B cell (primary cell): ENCODE data around the gene LIG3. TPM values are rescaled to one million over a fixed set of nuclear protein-coding genes. Genes with fewer than 3 reads are reported as not detected.

Experiments
- ATAC-seq: fragments of 200-7000 bp; cut with Tn5 transposase; one replicate; pipeline ENCODE4 v1.10.0; 2021; ENCODE audit warnings: low read depth, mild to moderate bottlenecking, moderate number of reproducible peaks, moderate library complexity
- CTCF ChIA-PET: fragments of 350-600 bp; sonication (Branson Sonifier 250); formaldehyde crosslinking; loops from one replicate; lab custom pipeline; 2021; ENCODE audit warnings: antibody characterized with exemption, inconsistent platforms; lab: Charles Lee
- POLR2A ChIA-PET: fragments of 350-600 bp; sonication (Branson Sonifier 250); formaldehyde crosslinking; loops from one replicate; lab custom pipeline; 2021; ENCODE audit warnings: antibody characterized with exemption; lab: Charles Lee
- DNase-seq: peaks from one replicate; pipeline ENCODE4 v3.0.0; 2013
- H2AFZ ChIP-seq: 2 replicates; pipeline ENCODE4 v1.6.1; 2012; ENCODE audit warnings: mild to moderate bottlenecking, low read depth, low read length; ENCODE audit not compliant: insufficient read depth, poor library complexity, severe bottlenecking
- H3K27ac ChIP-seq, 2 donors: 1 replicate in 1 of 2; 2 replicates in 1 of 2; pipeline ENCODE4 v1.5.1; 2012 to 2013; ENCODE audit warnings: low read length in 2 of 2, mild to moderate bottlenecking in 2 of 2, moderate library complexity in 1 of 2
- H3K27me3 ChIP-seq, 4 experiments: fragments of 200-600 bp in 1 of 4; sonication (generic) in 1 of 4; replicated peaks in 1 of 4; 1 replicate in 2 of 4; 2 replicates in 2 of 4; pipeline versions ENCODE4 v1.6.1 to v1.7.0; 2013 to 2016; ENCODE audit warnings: low read length in 3 of 4, mild to moderate bottlenecking in 2 of 4, mixed read lengths in 1 of 4, moderate library complexity in 1 of 4; ENCODE audit not compliant: insufficient read depth in 4 of 4, control insufficient read depth in 3 of 4; ENCODE audit errors: control extremely low read depth in 1 of 4
- H3K36me3 ChIP-seq, 2 experiments: replicated peaks in 1 of 2; 1 replicate in 1 of 2; 2 replicates in 1 of 2; pipeline versions ENCODE4 v1.6.1 to v1.7.1; 2013; ENCODE audit warnings: low read length in 1 of 2; ENCODE audit not compliant: insufficient read depth in 2 of 2, control insufficient read depth in 1 of 2; ENCODE audit errors: control extremely low read depth in 1 of 2, extremely low read depth in 1 of 2
- H3K4me1 ChIP-seq, 2 donors: fragments of 200-600 bp in 1 of 2; sonication (generic) in 1 of 2; 1 replicate in 1 of 2; 2 replicates in 1 of 2; pipeline versions ENCODE4 v1.5.1 to v1.6.1; 2013 to 2017; ENCODE audit warnings: low read length in 2 of 2; ENCODE audit not compliant: control insufficient read depth in 2 of 2, insufficient read depth in 2 of 2
- H3K4me2 ChIP-seq: replicated peaks from 2 replicates; pipeline ENCODE3; 2012; ENCODE audit warnings: mild to moderate bottlenecking, low read depth, low read length; ENCODE audit not compliant: poor library complexity, severe bottlenecking
- H3K4me3 ChIP-seq, 5 experiments: fragments of 200-600 bp in 1 of 5; sonication (generic) in 1 of 5; 1 replicate in 3 of 5; 2 replicates in 2 of 5; pipeline versions ENCODE4 v1.5.1 to v1.7.0; 2011 to 2016; ENCODE audit warnings: low read length in 4 of 5, mild to moderate bottlenecking in 4 of 5, low read depth in 2 of 5, control low read depth in 1 of 5, moderate library complexity in 1 of 5; ENCODE audit not compliant: insufficient read depth in 1 of 5; ENCODE audit errors: control extremely low read depth in 1 of 5, extremely low read depth in 1 of 5
- H3K79me2 ChIP-seq: fragments of 200-600 bp; sonication (generic); one replicate; pipeline ENCODE4 v1.6.0; 2016; ENCODE audit warnings: low read length; ENCODE audit not compliant: control insufficient read depth, insufficient read depth
- H3K9ac ChIP-seq: fragments of 200-600 bp; sonication (generic); 2 replicates; pipeline ENCODE4 v1.6.1; 2017; ENCODE audit warnings: mild to moderate bottlenecking, low read length, moderate library complexity
- H3K9me3 ChIP-seq, 3 donors: one replicate each; pipeline versions ENCODE4 v1.6.1 to v1.7.1; 2013; ENCODE audit warnings: low read length in 2 of 3; ENCODE audit not compliant: control insufficient read depth in 2 of 3, insufficient read depth in 1 of 3; ENCODE audit errors: control extremely low read depth in 1 of 3
- H4K20me1 ChIP-seq: 2 replicates; pipeline ENCODE4 v1.6.0; 2012; ENCODE audit warnings: mild to moderate bottlenecking, low read length; ENCODE audit not compliant: insufficient read depth, control insufficient read depth, poor library complexity, severe bottlenecking
- H3K27ac Mint-ChIP-seq: one replicate; pipeline ENCODE4 v1.8.0; 2021; ENCODE audit warnings: mixed read lengths
- H3K27me3 Mint-ChIP-seq: one replicate; pipeline ENCODE4 v1.8.0; 2021; ENCODE audit warnings: mixed read lengths
- H3K4me1 Mint-ChIP-seq: one replicate; pipeline ENCODE4 v1.8.0; 2021; ENCODE audit warnings: mixed read lengths
- H3K4me3 Mint-ChIP-seq: one replicate; pipeline ENCODE4 v1.8.0; 2021; ENCODE audit warnings: mixed read lengths
- H3K9me3 Mint-ChIP-seq: one replicate; pipeline ENCODE4 v1.8.0; 2022; ENCODE audit warnings: mixed read lengths; ENCODE audit not compliant: insufficient read depth
- CTCF ChIP-seq: fragments of 200-600 bp; IDR thresholded peaks from one replicate; pipeline ENCODE4 v1.8.0; 2022; ENCODE audit warnings: antibody characterized with exemption, mild to moderate bottlenecking
- EZH2 ChIP-seq: IDR thresholded peaks from 2 replicates; pipeline ENCODE4 v1.6.1; 2012; ENCODE audit warnings: borderline replicate concordance, low read depth, mild to moderate bottlenecking, moderate library complexity, low read length; ENCODE audit not compliant: insufficient read depth, poor library complexity, severe bottlenecking
- WGBS: methylation state at CpG from one replicate; pipeline ENCODE4 v1.1.5; 2013; ENCODE audit warnings: missing lambda C conversion rate; ENCODE audit not compliant: insufficient coverage; 5-methylcytosine and 5-hydroxymethylcytosine counted together
- intact Hi-C: fragments of 100-400 bp; cut with micrococcal nuclease; formaldehyde crosslinking; loops from one replicate; pipeline ENCODE4 v1.10.0; 2022
- polyA plus RNA-seq: library from polyadenylated mRNA; depleted of rRNA; stranded (reverse); fragments of >200 nt; gene quantifications from 2 replicates; pipeline ENCODE4 v1.2.3, GENCODE V29; 2012
- total RNA-seq, 2 donors: library from RNA; stranded (reverse); fragments of 120-200 nt in 1 of 2; gene quantifications; 1 replicate in 1 of 2; 2 replicates in 1 of 2; pipeline versions ENCODE4 v1.2.3 to v1.2.4, GENCODE V29; 2013 to 2022

The LIG3 gene
- total and polyA plus RNA-seq, 2 donors (not counting 1 experiment from before 2014, with no cell fraction given), result 8.8 to 34.4 TPM

- no peak overlapping the region for H3K4me3 Mint-ChIP-seq
- Histone ChIP-seq H3K4me2 (no peak overlapping the region), H3K27ac (no peak overlapping the region), H4K20me1 (no peaks in the 10 kb centered on the region), H3K27me3 (no peaks in the 10 kb centered on the region), H2AFZ (no peak overlapping the region), H3K36me3 (peaks cover 0 to 21% of the 10 kb centered on the region in 2 experiments), H3K4me1 (no peaks in the 10 kb centered on the region), H3K4me3 (no peak overlapping the region), H3K9me3 (no peaks in the 10 kb centered on the region), H3K9ac (no peak overlapping the region), H3K79me2 (no peaks in the 10 kb centered on the region)
- DNase-seq (no peak), ATAC-seq (no peak)
- H3K4me1 Mint-ChIP-seq, result no peaks in the 10 kb centered on the region
- H3K9me3 Mint-ChIP-seq, result no peaks in the 10 kb centered on the region
- intact Hi-C loops, result no loop called here
- WGBS, result no CpG with 5 or more reads among the region's 4 CpGs
- TF ChIP-seq CTCF, result no peak
- no peak for TF ChIP-seq EZH2
- ChIA-PET POLR2A (no interaction called here), CTCF (no interaction called here)
- no peaks in the 10 kb centered on the region for H3K27me3 Mint-ChIP-seq
- no peak overlapping the region for H3K27ac Mint-ChIP-seq
These were observed 23.5 kb downstream of the LIG3 start for GRCh38 chr17:35003778-35004177.

GRCh38 chr17:35006345-35006744, 26.0 kb downstream of the LIG3 start:
- no peaks in the 10 kb centered on the region for H3K9me3 ChIP-seq
- no peaks in the 10 kb centered on the region for H3K79me2 ChIP-seq
- TF ChIP-seq EZH2, result no peak
- H3K27ac ChIP-seq, result no peak overlapping the region
- no peak overlapping the region for H3K9ac ChIP-seq
- no peaks in the 10 kb centered on the region for H3K27me3 Mint-ChIP-seq
- no peaks in the 10 kb centered on the region for H3K4me1 ChIP-seq
- 100% methylated on average over 4 of the region's 4 CpGs for WGBS
- no peak overlapping the region for H3K4me2 ChIP-seq
- H3K4me3 Mint-ChIP-seq, result no peak overlapping the region
- peaks cover 5 to 25% of the 10 kb centered on the region in 2 experiments for H3K36me3 ChIP-seq
- no peak overlapping the region for H3K27ac Mint-ChIP-seq
- H3K9me3 Mint-ChIP-seq, result no peaks in the 10 kb centered on the region
- H4K20me1 ChIP-seq, result no peaks in the 10 kb centered on the region
- ChIA-PET POLR2A (no interaction called here), CTCF (interaction anchor here (0.6 to 1.4 kb wide), 2 partner anchors 39 to 83 kb away, joined by 4 to 5 read pairs; no protein-coding TSS in a partner anchor)
- intact Hi-C loops, result no loop called here
- no peaks in the 10 kb centered on the region for H3K27me3 ChIP-seq
- no peak for ATAC-seq
- no peak overlapping the region for H2AFZ ChIP-seq
- H3K4me1 Mint-ChIP-seq, result no peaks in the 10 kb centered on the region
- no peak for DNase-seq
- no peak overlapping the region for H3K4me3 ChIP-seq
